ENCODE measurements around the gene CEACAM18.
"Not testable (repeated sequence)": the region's sequence is repeated elsewhere in the genome, so short reads cannot be mapped to it uniquely, and the experiment has no call there.

The CEACAM18 gene

DNA sequence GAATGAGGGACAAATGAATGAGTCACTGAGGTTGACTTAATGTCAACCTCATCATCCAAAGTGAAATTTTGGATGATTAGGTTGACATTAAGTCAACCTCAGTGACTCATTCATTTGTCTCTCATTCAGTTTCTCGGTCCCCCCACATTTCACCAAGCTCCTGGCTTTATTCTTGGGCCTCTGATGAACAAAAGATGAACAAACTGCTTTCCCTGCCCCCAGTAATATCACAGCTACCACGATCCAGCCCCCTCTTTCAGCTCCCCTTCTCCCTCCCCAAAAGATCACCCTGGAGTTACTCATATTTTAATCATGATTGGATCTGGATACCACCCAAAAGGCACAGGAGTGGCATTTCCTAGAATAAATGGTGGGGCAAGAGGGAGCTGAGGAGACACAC, 10.8 kb downstream of the CEACAM18 start:
- H3K4me3 ChIP-seq (ENCODE audit: low read depth, low read length): no peak overlapping the region

DNA sequence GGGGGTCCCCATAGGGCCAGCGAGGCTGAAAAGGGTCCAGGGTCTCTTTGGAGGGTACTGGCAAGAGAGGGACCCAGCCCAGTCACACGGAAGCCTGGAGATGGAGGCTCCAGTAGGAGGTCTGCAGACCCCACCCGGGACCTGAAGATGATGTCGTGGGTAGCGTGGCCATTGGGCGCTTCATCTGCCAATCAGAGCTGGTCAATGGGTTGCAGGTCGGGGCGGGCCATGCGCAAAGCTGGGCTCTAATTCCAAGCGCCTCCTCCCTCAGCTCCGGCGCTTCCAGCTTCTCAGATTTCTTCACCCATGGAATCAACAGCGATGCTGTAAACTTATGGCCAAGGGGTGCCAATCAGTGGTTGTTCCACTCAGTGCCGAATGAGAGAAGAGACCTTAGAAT, 12.3 kb downstream of the CEACAM18 start:
- H3K4me3 ChIP-seq (ENCODE audit: low read depth, low read length): no peak overlapping the region

DNA sequence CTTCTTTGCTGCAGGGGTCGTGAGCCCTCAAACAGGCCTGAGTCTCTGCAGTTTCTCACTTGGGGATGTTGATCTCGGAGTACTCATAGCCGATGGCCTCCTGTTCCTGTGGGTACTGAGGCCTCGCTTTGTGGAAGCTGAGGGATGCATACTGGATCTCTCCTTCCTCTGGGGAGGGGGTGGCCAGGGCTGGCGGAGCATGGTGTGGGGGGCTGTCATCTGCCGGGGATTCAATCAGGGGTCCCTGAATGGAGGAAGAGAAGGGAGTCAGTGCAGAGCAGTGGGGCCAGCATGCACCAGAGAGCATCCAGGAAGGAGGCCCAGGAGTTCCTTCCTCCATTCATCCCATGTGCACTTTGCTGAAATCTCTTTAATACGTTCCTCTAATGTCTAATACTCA, 13.2 kb downstream of the CEACAM18 start:
- H3K4me3 ChIP-seq (ENCODE audit: low read depth, low read length): no peak overlapping the region

DNA sequence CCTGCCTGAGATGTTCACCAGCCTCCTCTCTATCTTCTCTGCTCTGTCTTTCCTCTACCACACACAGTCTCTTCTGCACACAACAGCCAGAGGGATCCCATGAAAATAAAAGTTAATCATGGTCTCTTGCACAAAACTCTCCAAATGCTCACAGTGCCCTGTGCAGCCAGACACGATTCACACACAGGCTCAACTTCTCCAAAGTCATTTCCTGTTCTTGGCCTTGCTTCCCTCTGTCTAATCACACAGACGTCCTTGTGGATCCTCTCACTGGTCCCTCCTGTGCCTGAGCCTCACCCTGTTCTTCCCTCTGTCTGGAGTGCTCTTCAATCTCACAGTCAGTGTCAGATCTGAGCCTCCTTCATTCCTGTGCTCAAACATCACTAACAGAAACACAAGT, 15.4 kb downstream of the CEACAM18 start:
- H3K4me3 ChIP-seq (ENCODE audit: low read depth, low read length): no peak overlapping the region

DNA sequence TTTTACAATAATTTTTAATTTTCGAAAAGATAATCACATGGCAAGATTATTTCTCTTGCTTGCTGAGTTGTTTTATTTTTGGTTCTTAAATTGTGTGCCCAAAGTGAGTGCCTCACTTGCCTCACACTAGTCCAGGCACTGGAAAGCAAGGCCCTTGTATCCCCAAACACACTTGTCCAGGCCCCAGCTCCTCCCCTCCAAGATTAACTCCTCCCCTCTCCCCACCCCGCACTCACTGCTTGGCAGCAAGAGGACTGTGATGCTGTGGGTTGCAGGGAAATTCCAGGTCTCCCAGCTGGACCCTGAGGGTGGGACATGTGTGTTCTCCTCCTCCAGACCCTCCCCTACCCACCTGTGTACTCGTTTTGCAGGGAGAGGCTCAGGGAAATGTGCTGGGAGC, 19.3 kb downstream of the CEACAM18 start:
- H3K4me3 ChIP-seq (ENCODE audit: low read depth, low read length): no peak overlapping the region

DNA sequence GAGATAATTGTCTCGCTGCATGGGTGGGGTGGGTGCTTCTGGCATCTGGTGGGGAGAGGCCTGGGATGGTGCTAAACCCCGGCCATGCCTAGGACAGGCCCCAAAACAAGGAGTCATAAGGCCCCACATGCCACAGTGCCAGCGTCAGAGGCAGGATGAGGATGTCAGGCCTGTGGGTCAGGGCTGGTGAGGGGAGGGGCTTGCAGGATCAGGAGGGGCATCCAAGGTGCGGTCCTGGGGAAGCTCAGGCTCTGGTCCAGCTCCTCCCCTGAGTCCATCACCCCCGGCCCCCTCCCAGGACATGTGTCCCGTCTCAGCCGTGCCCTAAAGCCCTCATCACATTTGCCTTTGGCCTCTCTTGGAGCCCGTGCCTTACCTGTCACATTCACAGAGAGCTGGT, 22.6 kb downstream of the CEACAM18 start:
- not testable (repeated sequence) for H3K4me3 ChIP-seq (ENCODE audit: low read depth, low read length)

DNA sequence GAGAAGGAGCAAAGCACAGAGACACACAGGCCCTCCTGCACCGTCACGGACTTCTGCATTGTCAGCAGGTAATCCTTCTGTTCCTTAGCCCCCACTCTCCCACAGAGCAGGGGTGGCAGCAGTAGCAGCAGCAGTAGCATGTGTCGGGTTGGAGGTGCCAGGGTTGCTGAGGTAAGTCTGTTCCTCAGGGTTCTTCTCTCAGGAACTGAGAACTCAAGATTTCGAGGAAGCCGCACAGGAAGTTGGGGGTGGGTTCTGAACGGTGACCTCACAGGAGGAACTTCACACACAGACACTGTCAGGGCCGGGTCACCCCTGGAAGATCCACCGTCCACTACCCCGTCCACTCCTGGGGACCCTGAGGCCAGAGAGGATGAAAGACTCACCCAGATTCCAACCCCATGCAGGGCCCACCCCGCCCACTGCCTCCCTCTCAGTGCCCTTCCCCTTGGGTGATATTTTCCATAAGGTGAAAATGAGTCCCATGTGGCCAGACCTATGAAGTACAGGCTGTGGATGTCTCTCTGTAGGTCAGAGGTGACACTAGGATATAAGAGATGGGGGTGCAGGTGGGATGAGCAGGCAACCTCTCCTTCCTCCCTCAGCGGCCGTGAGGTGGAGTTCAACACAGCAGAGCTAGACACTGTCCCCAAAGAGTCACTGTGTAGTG, 23.4 kb downstream of the CEACAM18 start, which contains the start of gene SIGLEC12:
SIGLEC12 (minus strand) TSS at position 207 of the 670 bp plus-strand sequence; CDS start at position 140, 67 bp downstream.
- no peak within 1 kb of the TSS for H3K4me3 ChIP-seq (ENCODE audit: low read depth, low read length)

DNA sequence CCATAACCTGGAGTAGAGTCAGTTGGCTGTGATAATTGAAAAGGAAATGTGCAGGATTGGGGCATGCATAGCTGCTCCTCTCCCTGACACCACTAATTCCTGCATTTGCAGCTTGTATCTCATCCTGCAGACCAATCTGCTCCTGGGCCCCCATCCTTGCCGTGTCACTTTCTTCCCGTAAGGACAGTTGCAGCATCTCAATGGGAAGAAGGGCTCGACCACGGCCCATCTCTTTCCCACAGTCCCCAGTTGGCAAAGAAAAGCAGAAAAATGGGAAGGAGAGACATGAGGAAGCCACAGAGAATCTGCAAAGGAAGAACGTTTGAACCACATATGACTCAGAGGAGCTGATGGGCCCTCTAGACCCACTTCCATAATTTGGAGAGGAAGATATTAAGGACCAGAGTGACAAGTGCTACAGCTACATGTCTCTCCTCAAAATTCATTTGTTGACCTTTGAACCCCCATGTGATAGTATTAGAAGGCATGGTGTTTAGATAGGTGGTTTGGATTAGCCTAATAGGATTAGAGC, 25.0 kb downstream of the CEACAM18 start:
- H3K4me3 ChIP-seq (ENCODE audit: low read depth, low read length): no peak overlapping the region

DNA sequence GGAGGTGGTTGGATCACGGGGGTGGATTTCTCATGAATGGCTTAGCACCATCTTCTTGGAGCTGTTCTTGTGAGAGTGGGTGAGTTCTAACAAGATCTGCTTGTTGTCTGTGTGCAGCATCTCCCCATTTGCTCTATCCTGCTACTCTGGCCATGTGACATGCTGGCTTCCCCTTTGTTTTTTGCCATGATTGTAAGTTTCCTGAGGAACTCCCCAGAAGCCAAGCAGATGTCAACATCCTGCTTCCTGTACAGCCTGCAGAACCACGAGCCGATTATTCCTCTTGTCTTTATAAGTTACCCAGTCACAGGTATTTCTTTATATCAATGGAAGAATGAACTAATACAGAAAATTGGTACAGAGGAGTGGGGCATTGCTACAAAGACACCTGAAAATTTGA, 25.6 kb downstream of the CEACAM18 start:
- H3K4me3 ChIP-seq (ENCODE audit: low read depth, low read length): no peak overlapping the region

DNA sequence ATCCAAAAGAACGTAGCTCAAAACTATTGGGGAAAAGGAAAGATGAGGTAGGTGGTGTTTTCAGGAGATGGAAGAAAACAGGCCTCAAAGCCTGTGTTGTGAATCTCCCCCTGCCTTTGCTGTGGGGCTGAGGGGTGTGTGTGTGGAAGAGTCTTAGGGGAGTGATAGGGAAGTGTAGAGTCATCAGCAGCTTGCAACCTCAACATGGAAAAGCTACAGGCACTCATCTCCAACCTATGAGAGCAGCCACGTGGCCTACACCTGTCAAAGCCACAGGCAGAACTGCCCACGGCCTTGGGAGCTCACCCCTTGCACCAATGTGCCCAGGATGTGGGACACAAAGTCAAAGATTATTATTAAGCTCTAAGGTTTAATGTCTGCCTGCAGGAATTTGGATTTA, 27.6 kb downstream of the CEACAM18 start:
- H3K4me3 ChIP-seq (ENCODE audit: low read depth, low read length): no peak overlapping the region

DNA sequence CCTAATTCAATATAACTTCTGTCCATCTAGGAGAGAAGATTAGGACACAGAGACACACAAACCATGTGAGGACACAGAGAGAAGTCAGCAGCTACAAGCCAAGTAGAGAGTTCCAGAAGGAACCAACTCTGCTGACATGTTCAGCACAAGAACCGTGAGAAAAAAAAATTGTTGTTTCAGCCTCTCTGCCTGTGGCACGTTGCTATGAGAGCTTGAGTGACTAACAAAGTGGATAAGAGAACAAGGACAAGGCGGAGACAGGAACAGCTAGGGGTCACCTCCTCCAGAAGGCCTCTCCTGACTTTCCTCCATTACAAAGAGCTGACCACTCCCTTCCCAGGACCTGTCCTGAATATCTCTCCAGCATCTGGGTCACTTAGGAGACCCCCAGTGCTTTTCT, 28.9 kb downstream of the CEACAM18 start:
- H3K4me3 ChIP-seq (ENCODE audit: low read depth, low read length): no peak overlapping the region

DNA sequence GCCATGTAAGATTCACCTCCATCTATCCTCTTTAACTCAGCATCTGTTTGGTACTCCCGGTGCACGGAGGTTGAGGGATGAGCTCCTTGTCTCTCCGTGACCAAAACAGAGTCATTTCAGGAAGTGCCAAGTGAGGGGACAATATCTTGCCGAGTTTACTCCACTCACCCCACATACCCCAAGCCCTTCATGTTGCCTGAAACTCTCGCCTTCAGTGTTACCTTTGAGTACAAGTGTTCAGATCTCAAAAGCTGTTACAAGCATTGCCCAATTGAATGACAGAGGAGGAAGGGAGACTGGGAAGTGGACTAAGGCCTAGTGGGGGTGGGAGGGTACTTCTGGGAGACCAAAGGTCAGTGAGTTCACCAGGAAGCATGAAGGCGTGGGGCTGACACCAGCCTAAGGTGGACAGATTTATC, 29.3 kb downstream of the CEACAM18 start:
- H3K4me3 ChIP-seq (ENCODE audit: low read depth, low read length): no peak overlapping the region

DNA sequence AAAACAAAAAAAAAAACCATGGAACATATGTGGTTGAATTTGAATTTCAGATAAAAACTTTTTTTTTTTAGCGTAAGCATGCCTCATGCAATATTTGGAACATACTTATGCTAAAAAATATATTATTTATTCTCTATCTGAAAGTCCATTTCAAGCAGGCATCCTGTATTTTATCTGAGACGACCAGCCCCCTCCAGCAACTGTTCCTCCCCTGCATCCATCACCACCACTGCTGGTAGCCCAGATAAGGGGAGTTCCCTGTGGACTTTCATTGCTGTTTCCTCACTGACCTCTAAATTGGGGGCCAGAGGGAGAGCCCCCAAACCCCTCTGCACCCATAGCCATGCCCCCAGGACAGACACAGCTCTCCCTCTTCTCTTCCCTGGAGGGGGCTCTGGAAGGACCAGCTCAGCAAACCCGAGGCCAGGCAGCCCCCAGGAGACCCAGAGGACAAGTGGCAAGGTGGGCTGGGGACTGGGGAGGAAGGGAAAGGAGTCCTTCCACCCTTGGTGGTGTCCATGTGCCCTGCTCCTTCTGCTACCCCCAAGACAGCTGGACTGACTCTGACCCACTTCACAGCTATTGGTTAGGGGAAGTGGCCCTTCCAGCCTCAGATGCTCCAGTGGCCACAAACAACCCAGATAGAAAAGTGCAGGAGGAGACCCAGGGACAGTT, 29.9 kb downstream of the CEACAM18 start:
- H3K4me3 ChIP-seq (ENCODE audit: low read depth, low read length): no peak overlapping the region

DNA sequence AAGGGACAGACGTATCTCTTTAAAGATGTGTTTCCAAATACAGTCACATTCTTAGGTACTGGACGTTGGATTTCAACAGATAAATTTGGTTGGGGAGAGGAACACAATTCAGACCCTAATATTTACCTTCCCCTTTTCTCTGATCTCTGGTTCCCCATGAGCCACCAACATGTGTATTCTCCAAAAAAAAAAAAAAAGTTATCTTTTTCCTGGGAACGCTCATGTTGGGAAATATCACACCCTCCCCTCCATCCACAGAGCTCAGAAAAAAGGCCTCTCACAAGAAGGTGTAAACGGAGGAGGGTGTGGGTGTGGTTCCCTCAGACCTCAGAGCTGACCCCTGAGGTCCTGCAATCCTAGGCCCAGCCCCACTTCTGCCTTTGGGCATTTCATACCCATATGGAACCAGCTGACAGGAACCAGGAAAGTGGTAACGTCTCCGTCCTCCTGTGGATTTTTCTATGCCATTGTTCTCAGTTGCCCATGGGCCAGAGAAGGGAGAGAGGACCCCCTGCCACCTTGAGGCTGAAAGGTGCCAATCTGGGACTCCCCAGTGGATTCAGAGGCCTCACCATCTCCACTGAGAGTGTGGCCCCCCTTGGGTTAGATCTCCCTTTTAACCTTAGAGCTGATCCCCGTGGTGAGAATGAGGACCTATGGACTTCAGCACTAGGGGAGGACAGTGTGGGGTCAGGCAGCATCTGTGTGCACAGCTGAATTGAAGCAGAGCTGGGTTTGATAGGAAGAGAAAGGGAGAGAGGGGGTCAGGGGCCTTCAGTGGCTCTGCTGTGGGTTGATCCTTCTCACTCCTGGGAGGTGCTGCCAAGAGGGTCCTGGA, 31.7 kb downstream of the CEACAM18 start:
- H3K4me3 ChIP-seq (ENCODE audit: low read depth, low read length): no peak overlapping the region

DNA sequence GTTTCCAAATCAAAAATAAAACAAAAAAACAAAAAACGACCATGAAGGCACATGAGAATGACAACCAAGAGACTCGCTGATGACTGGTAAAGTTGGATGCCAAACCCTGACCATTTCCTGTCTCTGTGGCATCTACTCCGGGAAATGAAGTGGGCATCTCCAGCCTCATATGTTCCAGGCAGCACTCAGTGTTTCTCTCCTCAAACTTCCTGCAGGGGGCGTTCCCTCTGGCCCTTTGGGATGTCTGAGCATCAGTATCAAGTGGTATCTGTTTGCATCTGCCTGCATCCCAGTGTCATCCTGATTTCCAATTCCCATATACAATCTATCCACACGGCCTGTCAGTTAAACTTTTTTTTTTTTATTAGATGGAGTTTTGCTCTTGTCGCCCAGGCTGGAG, 33.0 kb downstream of the CEACAM18 start:
- no peak overlapping the region for H3K4me3 ChIP-seq (ENCODE audit: low read depth, low read length)

DNA sequence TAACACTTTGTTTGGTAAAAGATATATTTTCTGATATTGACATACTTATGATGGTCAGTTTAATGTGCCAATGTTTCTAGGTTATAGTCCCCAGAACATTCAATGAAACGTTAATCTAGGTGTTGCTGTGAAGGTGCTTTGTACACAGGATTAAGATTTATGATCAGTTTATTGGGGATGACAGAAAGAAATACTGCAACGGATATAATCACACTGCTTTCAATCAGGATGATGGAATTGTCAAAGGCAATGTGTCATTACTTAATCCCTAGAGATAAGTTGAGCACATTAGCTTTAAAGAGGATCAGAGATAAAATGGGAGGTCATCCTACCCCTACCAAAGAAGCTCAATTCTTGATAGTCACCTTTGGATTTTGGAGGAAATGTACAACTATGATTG, 35.6 kb downstream of the CEACAM18 start:
- H3K4me3 ChIP-seq (ENCODE audit: low read depth, low read length): no peak overlapping the region

DNA sequence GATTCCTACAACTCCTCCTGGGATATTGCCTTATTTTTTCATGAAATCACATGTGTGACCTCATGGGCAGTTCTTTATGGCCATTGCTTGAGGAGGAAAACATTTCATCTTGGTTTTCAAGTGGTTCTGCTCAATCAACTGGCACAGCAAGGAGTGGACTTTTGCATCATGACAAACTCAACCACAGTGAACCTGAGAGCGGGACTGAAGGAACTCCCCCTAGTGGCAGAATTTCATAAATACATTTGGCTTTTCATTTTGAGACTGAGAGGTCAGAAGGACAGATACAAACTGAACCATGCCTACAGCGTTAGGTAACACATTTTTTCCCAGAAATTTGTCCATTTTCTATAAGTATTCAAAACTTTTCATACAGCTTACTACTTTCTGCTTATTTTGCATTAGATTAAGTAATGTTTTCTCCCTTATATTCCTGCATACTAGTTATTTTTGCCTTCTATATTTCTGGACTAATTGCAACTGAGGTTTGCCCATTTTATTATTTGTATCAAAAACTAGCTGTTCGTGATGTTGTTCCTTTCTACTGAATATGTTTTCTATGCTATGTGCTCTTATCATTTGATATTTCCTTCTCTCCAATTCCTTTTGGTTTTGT, 36.6 kb downstream of the CEACAM18 start:
- no peak overlapping the region for H3K4me3 ChIP-seq (ENCODE audit: low read depth, low read length)

DNA sequence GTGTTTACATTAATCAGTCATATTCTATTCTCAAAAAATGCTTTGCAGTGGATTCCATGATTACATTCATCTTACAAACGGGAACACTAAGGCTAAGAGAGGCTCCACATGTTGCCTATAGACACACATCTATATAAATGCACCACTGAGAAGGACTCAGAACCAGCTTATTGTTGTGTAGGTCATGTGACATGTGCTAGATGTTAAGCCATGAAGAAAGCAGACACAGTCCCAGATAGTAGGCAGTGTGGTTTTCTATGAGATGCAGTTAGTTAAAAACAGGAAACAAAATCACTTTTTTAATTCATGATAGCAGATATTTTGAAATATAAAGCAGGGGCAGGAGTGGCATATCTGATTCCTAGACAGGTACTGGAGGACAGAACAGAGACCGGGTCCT, 42.4 kb downstream of the CEACAM18 start:
- H3K4me3 ChIP-seq (ENCODE audit: low read depth, low read length): no peak overlapping the region

DNA sequence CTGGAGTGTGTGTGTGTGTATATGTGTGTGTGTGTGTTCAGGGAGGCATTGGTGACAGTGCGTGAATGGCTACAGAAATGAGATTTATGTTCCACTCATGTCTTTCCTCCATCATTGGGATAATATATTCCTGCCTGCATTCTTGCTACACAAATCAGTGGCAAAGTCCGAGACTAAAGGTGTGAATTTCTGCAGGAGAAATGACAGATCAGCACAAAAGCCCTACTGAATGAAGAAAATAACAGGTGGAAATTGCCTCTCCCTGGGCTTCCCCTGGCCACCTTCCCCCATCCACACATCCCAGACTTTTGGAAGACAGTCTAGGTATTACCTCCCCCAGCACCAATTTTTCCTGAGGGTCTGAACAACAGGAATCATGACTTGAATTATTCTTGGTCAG, 43.0 kb downstream of the CEACAM18 start:
- no peak overlapping the region for H3K4me3 ChIP-seq (ENCODE audit: low read depth, low read length)

DNA sequence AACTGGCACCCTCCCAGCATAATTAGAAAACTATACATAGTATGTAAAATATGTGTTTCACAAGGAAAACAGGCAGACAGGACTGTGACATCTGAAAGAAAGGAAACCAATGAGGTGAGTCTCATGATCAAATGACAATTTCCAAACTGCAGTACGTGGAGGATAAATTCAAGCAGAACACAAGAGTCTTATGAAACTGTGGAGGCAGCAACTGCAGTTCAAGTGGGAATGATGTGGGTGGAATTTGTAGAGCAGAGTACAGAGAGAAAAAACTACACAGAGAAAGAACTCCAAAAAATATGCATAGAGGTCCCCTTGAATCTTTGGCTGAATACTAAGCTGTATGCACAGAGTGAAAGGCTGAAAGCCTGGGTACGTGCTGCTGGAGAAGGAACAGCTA, 43.4 kb downstream of the CEACAM18 start:
- H3K4me3 ChIP-seq (ENCODE audit: low read depth, low read length): no peak overlapping the region

DNA sequence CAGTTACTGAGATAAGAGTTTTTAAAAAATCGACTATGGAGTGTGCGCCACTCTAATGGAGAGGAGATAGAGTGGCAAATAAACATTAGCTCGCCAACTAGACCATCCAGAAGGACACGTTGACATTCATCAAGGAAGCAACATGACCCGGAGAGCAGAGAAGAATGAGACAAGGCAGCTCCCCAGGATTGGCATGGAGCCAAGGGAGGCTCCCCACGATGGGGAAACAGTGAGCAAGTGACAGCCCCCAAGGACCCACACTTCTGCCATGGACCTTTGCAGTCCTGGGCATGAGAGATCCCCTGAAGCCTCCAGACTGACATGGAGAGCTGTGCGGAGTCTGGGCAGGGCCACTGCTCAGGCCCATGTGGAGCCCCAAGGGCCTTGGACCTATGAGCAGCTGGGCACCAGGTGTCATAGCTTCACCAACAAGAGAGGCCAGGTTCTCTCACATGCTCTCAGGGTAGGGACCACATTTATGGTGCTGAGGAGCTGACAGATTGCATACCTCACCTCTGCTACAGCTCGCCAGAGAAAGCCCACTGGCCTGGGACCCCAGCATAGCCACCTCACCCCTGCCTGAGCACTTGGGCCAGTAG, 46.4 kb downstream of the CEACAM18 start:
- no peak overlapping the region for H3K4me3 ChIP-seq (ENCODE audit: low read depth, low read length)

Data from iPS-11a (cell line).